SK-N-SH (cell line): Measurements from ENCODE around the gene ANKRD34A. TPM values are rescaled to one million over a fixed set of nuclear protein-coding genes. Genes with fewer than 3 reads are reported as not detected.
A peak's percentile ranks its signal among the peaks of the same experiment; 100 is the strongest.

ENCODE experiments used
- CTCF ChIA-PET: fragments of 300-600, 350-600 bp; formaldehyde crosslinking; extraction: SDS; loops from one replicate; lab custom pipeline; 2021; lab: Yijun Ruan, JAX
- POLR2A ChIA-PET: fragments of 350-600 bp; sonication (Branson Sonifier 250); formaldehyde crosslinking; extraction: SDS; loops from one replicate; lab custom pipeline; 2020; ENCODE audit warnings: antibody characterized with exemption, inconsistent platforms; lab: Yijun Ruan, JAX
- DNase-seq: peaks from one replicate; pipeline ENCODE4 v3.0.0; 2012
- H2AFZ ChIP-seq: fragments of 200-600 bp; sonication (generic); 2 replicates; pipeline ENCODE4 v1.8.1; 2016; ENCODE audit warnings: antibody characterized with exemption, mild to moderate bottlenecking, low read depth
- H3F3A ChIP-seq: fragments of 200-600 bp; sonication (generic); replicated peaks from 2 replicates; pipeline ENCODE3; 2016; ENCODE audit warnings: antibody characterized with exemption, mild to moderate bottlenecking; ENCODE audit not compliant: insufficient read depth
- H3K27ac ChIP-seq, 2 experiments: fragments of 200-500 bp in 1 of 2; fragments of 200-600 bp in 1 of 2; sonication (Bioruptor generic) in 1 of 2; sonication (generic), shearing (Covaris generic) in 1 of 2; 2 replicates each; pipeline versions ENCODE4 v1.5.1 to v1.6.1; 2014 to 2016; ENCODE audit warnings: low read depth in 2 of 2, inconsistent platforms in 1 of 2, low read length in 1 of 2, mild to moderate bottlenecking in 1 of 2, mixed read lengths in 1 of 2
- H3K27me3 ChIP-seq: fragments of 200-600 bp; sonication (generic), shearing (Covaris generic); 2 replicates; pipeline ENCODE4 v1.6.1; 2016; ENCODE audit warnings: mixed run types; ENCODE audit not compliant: insufficient read depth
- H3K36me3 ChIP-seq, 2 experiments: fragments of 200-500 bp in 1 of 2; fragments of 200-600 bp in 1 of 2; sonication (Bioruptor generic) in 1 of 2; sonication (generic) in 1 of 2; replicated peaks in 1 of 2; 2 replicates each; pipeline versions ENCODE3 to v1.5.1; 2014 to 2016; ENCODE audit warnings: low read length in 1 of 2, mild to moderate bottlenecking in 1 of 2; ENCODE audit not compliant: insufficient read depth in 2 of 2, control insufficient read depth in 1 of 2
- H3K4me1 ChIP-seq, 2 experiments: fragments of 200-500 bp in 1 of 2; fragments of 200-600 bp in 1 of 2; sonication (Bioruptor generic) in 1 of 2; sonication (generic), shearing (Covaris generic) in 1 of 2; 2 replicates each; pipeline versions ENCODE4 v1.5.1 to v1.6.1; 2014 to 2016; ENCODE audit warnings: low read depth in 1 of 2, low read length in 1 of 2, mixed run types in 1 of 2; ENCODE audit not compliant: insufficient read depth in 2 of 2, control insufficient read depth in 1 of 2
- H3K4me2 ChIP-seq: fragments of 200-600 bp; sonication (generic), shearing (Covaris generic); 2 replicates; pipeline ENCODE4 v1.6.1; 2017; ENCODE audit warnings: mixed run types
- H3K4me3 ChIP-seq, 2 experiments: fragments of 200-500 bp in 1 of 2; fragments of 200-600 bp in 1 of 2; sonication (Bioruptor generic) in 1 of 2; sonication (generic), shearing (Covaris generic) in 1 of 2; 2 replicates each; pipeline versions ENCODE4 v1.5.1 to v1.8.1; 2014 to 2016; ENCODE audit warnings: low read depth in 2 of 2, inconsistent platforms in 1 of 2, low read length in 1 of 2, mild to moderate bottlenecking in 1 of 2, mixed read lengths in 1 of 2, moderate library complexity in 1 of 2
- H3K79me2 ChIP-seq: fragments of 200-600 bp; sonication (generic); 2 replicates; pipeline ENCODE4 v1.8.1; 2017; ENCODE audit warnings: mild to moderate bottlenecking; ENCODE audit not compliant: insufficient read depth
- H3K9ac ChIP-seq: fragments of 200-600 bp; sonication (generic); 2 replicates; pipeline ENCODE4 v1.6.1; 2017; ENCODE audit warnings: mixed run types
- H3K9me2 ChIP-seq: fragments of 200-600 bp; sonication (generic); 2 replicates; pipeline ENCODE4 v1.6.1; 2017; ENCODE audit warnings: mixed run types
- H3K9me3 ChIP-seq: fragments of 200-600 bp; sonication (generic); 2 replicates; pipeline ENCODE4 v1.6.1; 2017; ENCODE audit warnings: mixed run types, mild to moderate bottlenecking, moderate library complexity
- H4K20me1 ChIP-seq: fragments of 200-600 bp; sonication (generic); 2 replicates; pipeline ENCODE4 v1.6.1; 2017; ENCODE audit warnings: mild to moderate bottlenecking, mixed run types; ENCODE audit not compliant: insufficient read depth
- EZH2phosphoT487 ChIP-seq: fragments of 200-600 bp; sonication (generic); IDR thresholded peaks from 2 replicates; pipeline ENCODE4 v1.6.1; 2017; ENCODE audit warnings: low read depth, mixed run types, mild to moderate bottlenecking, antibody characterized with exemption, moderate library complexity, borderline replicate concordance
- FOXJ3 ChIP-seq: sonication (generic); formaldehyde crosslinking; IDR thresholded peaks from 2 replicates; pipeline ENCODE4 v1.5.1; 2020; ENCODE audit warnings: mild to moderate bottlenecking, missing genetic modification reagents
- GATA2 ChIP-seq: sonication (generic); formaldehyde crosslinking; IDR thresholded peaks from 2 replicates; pipeline ENCODE4 v1.5.0; 2020; ENCODE audit warnings: mild to moderate bottlenecking, missing genetic modification reagents
- MXI1 ChIP-seq: IDR thresholded peaks from 2 replicates; pipeline ENCODE4 v1.6.1; 2012; ENCODE audit warnings: mild to moderate bottlenecking, low read depth, low read length, improper control_type of control experiment
- NFIC ChIP-seq: IDR thresholded peaks from 2 replicates; pipeline ENCODE4 v1.4.0; 2012; ENCODE audit warnings: borderline replicate concordance
- RAD21 ChIP-seq: IDR thresholded peaks from 2 replicates; pipeline ENCODE4 v1.6.1; 2012; ENCODE audit warnings: mild to moderate bottlenecking, low read length
- WGBS: methylation state at CpG from one replicate; pipeline ENCODE4 v1.1.6; 2017; ENCODE audit warnings: low lambda C conversion rate; 5-methylcytosine and 5-hydroxymethylcytosine counted together
- polyA plus RNA-seq, 3 experiments: library from polyadenylated mRNA; depleted of rRNA; stranded (reverse); fragments of >200 nt; gene quantifications; 2 replicates each; pipeline ENCODE4 v1.2.3, GENCODE V29; 2012
- TF ChIP-seq, protein P1 (sequence below): fragments of 150-350 bp; IDR thresholded peaks from 2 replicates; pipeline ENCODE4 v1.6.1; 2017; ENCODE audit warnings: antibody characterized with exemption, low read length, low read depth, borderline replicate concordance
- TF ChIP-seq, protein P2 (sequence below): IDR thresholded peaks from 2 replicates; pipeline ENCODE4 v1.4.0; 2012; ENCODE audit warnings: low read depth
- TF ChIP-seq, protein P3 (sequence below): IDR thresholded peaks from 2 replicates; pipeline ENCODE4 v1.4.0; 2012; ENCODE audit warnings: low read depth, borderline replicate concordance

Gene ANKRD34A
- polyA plus RNA-seq, 1 of the 3 experiments (the other 2 are of a cell fraction) = 2.6 TPM

DNA sequence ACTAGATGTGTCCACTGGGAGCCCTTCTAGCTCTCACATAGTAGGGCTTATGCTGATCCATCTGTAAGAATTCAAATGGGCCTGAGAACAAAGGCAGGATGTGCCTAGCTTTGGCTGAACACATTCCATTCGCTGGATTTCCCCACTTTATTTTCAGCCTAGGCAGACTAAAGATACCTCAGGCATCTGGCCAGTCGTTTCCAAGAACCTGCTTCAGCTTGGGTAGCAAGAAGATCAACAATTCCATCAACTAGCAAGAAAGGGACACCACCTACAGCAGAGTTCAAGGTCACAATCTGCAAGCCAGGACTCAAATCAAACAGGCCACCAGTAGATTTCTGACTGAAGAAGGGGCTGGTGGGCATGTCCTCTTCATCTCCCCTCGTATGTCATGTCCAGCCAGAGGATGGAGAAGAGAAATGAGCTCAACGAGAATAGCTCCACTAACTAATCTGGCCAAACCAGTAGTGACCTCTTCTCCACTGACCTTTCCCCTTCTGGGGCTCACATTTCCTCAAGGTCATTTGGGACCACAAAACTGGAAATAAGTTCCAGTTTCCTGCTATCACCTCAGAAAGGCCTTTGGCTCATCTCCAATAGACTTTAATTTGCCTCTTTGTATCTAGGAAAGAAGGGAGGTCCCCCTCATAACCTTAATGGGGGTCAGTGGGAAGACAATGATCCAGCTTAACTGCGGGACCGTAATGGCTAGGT, 17.8 kb upstream of the ANKRD34A start (continued):
- no peak for TF ChIP-seq EZH2phosphoT487
- TF ChIP-seq, protein P1, sequence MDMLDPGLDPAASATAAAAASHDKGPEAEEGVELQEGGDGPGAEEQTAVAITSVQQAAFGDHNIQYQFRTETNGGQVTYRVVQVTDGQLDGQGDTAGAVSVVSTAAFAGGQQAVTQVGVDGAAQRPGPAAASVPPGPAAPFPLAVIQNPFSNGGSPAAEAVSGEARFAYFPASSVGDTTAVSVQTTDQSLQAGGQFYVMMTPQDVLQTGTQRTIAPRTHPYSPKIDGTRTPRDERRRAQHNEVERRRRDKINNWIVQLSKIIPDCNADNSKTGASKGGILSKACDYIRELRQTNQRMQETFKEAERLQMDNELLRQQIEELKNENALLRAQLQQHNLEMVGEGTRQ = no peak
- no peak for TF ChIP-seq GATA2 (CRISPR knock-in tag)
- TF ChIP-seq, all 33 proteins: peak for 0

GRCh38 chr1:145980457-145980994, 16.2 kb upstream of the ANKRD34A start:
- H4K20me1 ChIP-seq = no peaks in the 10 kb centered on the region
- no peak overlapping the region for H3K9ac ChIP-seq
- POLR2A ChIA-PET = interaction anchor here (0.7 to 2.3 kb wide), 6 partner anchors 8 to 53 kb away, joined by 3 to 8 read pairs (median 4); partner anchors contain the start of genes ANKRD34A, POLR3GL, RBM8A and TXNIP
- TF ChIP-seq, protein P2, sequence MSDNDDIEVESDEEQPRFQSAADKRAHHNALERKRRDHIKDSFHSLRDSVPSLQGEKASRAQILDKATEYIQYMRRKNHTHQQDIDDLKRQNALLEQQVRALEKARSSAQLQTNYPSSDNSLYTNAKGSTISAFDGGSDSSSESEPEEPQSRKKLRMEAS = no peak
- no peak for TF ChIP-seq NFIC
- no peak for TF ChIP-seq MXI1
- TF ChIP-seq FOXJ3 (CRISPR knock-in tag) = no peak
- TF ChIP-seq RAD21 = no peak
- TF ChIP-seq EZH2phosphoT487 = no peak
- TF ChIP-seq, protein P3, sequence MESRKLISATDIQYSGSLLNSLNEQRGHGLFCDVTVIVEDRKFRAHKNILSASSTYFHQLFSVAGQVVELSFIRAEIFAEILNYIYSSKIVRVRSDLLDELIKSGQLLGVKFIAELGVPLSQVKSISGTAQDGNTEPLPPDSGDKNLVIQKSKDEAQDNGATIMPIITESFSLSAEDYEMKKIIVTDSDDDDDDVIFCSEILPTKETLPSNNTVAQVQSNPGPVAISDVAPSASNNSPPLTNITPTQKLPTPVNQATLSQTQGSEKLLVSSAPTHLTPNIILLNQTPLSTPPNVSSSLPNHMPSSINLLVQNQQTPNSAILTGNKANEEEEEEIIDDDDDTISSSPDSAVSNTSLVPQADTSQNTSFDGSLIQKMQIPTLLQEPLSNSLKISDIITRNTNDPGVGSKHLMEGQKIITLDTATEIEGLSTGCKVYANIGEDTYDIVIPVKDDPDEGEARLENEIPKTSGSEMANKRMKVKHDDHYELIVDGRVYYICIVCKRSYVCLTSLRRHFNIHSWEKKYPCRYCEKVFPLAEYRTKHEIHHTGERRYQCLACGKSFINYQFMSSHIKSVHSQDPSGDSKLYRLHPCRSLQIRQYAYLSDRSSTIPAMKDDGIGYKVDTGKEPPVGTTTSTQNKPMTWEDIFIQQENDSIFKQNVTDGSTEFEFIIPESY = no peak
- no peaks in the 10 kb centered on the region for H3K9me3 ChIP-seq
- H2AFZ ChIP-seq = peak overlapping the region; percentile 31
- no peak overlapping the region for H3K4me3 ChIP-seq
- H3K27me3 ChIP-seq = no peaks in the 10 kb centered on the region
- H3K27ac ChIP-seq = peak overlapping the region; percentile 87 to 92
- CTCF ChIA-PET = interaction anchor here (0.8 to 8.2 kb wide), 10 partner anchors 9 to 135 kb away, joined by 3 to 187 read pairs (median 36); partner anchors contain the start of genes ANKRD34A, LIX1L, NUDT17 and POLR3GL
- DNase-seq = no peak
- peaks cover 34% of the 10 kb centered on the region in 2 experiments for H3K4me1 ChIP-seq
- H3K4me2 ChIP-seq = 0 out of 2 replicates have a peak overlapping the region, but pooled peaks have one; percentile 49
- H3K36me3 ChIP-seq = peaks cover 0 to 5% of the 10 kb centered on the region in 2 experiments
- WGBS = 100% methylated on average over 1 of the region's 1 CpG
- H3K79me2 ChIP-seq = no peaks in the 10 kb centered on the region
- H3F3A ChIP-seq = peaks cover 19% of the 10 kb centered on the region
- H3K9me2 ChIP-seq = no peaks in the 10 kb centered on the region
